Measurements from ENCODE around the gene STAT6.

The STAT6 gene

GRCh38 chr12:57090924-57091637 is 20.1 kb downstream of the STAT6 start:
- POLR2A ChIA-PET = interaction anchor here (0.7 kb wide), 1 partner anchor 25 kb away, joined by 3 read pairs; no protein-coding TSS in a partner anchor
- DNase-seq (ENCODE audit: extremely low spot score) = peak; percentile 3

GRCh38 chr12:57090490-57090889 is 20.7 kb downstream of the STAT6 start:
- DNase-seq (ENCODE audit: extremely low spot score) = peak; percentile 6
- TF ChIP-seq, protein P1, sequence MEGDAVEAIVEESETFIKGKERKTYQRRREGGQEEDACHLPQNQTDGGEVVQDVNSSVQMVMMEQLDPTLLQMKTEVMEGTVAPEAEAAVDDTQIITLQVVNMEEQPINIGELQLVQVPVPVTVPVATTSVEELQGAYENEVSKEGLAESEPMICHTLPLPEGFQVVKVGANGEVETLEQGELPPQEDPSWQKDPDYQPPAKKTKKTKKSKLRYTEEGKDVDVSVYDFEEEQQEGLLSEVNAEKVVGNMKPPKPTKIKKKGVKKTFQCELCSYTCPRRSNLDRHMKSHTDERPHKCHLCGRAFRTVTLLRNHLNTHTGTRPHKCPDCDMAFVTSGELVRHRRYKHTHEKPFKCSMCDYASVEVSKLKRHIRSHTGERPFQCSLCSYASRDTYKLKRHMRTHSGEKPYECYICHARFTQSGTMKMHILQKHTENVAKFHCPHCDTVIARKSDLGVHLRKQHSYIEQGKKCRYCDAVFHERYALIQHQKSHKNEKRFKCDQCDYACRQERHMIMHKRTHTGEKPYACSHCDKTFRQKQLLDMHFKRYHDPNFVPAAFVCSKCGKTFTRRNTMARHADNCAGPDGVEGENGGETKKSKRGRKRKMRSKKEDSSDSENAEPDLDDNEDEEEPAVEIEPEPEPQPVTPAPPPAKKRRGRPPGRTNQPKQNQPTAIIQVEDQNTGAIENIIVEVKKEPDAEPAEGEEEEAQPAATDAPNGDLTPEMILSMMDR (IDR thresholded peaks at IDR 0.05; ENCODE audit: control extremely low read depth, extremely low read depth, low read depth, missing control alignments) = no peak
- ChIA-PET CTCF (interaction anchor here (1.1 to 16.3 kb wide), 3 partner anchors 18 to 28 kb away, joined by 5 to 213 read pairs (median 81); partner anchors contain the start of gene STAT6), POLR2A (no interaction called here)

More at GRCh38 chr12:57090924-57091637, 20.1 kb downstream of the STAT6 start:
- CTCF ChIA-PET = interaction anchor here (6.1 to 16.3 kb wide), 2 partner anchors 17 to 20 kb away, joined by 81 to 213 read pairs; partner anchors contain the start of gene STAT6
- TF ChIP-seq, protein P1 (IDR thresholded peaks at IDR 0.05; ENCODE audit: control extremely low read depth, extremely low read depth, low read depth, missing control alignments) = no peak

GRCh38 chr12:57089271-57090245 is 21.6 kb downstream of the STAT6 start:
- peak; percentile 38 for DNase-seq (ENCODE audit: extremely low spot score)
- ChIA-PET POLR2A (interaction anchor here (0.6 to 2.0 kb wide), 3 partner anchors 11 to 22 kb away, joined by 3 to 13 read pairs (median 4); partner anchors contain the start of gene STAT6), CTCF (interaction anchor here (0.9 to 16.3 kb wide), 4 partner anchors 10 to 27 kb away, joined by 3 to 213 read pairs (median 43); partner anchors contain the start of gene STAT6)
- TF ChIP-seq, protein P1 (IDR thresholded peaks at IDR 0.05; ENCODE audit: control extremely low read depth, extremely low read depth, low read depth, missing control alignments) = no peak

DNA sequence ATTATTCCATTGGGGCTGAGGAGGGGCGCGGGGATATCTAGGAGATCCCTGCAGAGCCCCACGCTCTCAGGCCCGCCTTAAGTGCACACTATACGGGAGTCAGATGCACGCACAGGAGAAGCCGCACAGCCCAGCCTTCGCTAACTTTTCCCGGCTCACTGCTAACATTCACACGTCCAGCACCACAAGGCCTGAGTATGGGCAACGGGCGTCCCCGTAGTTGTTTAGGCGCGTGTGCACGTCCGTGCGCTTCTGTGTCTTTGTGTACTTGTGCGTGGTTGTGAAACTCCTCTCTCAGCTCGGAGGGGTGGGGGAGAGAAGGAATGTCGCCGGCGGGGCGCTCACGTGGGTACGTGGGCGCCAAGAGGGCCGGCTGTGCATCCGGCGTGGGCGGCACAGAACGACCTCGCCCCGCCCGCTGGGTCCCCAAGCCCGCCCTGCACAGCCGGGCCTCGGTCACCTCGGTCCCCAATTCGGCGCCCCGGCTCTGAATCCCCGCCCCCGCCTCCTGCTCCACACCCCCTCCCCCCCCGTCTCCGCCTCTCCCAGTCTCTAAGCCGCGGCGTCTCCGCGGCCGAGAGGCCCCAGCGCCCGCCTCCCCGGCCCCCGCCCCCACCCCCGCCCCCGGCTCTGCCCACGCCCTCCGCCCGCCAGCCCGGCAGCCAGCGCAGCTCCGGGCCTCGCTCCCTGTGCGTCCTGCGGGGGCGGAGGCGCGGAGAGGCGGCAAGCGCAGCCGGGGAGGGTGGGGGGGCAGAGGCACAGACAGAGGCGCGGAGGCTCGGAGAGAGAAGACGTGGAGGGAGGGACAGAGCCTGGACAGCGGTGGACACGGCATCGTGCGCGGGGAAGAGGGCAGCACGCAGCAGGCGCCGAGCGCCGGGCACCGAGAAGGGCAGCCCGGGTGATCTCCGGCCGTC is 22.6 kb downstream of the STAT6 start, which contains the start of gene NAB2:
Gene NAB2 (plus strand): TSS at position 761 of the 917 bp plus-strand sequence. CDS start 158 bp downstream, outside the sequence.
- ChIA-PET POLR2A (interaction anchor here (0.6 to 2.1 kb wide), 4 partner anchors 10 to 388 kb away, joined by 4 to 15 read pairs (median 10); partner anchors contain the start of genes NEMP1 and STAT6), CTCF (interaction anchor here (0.9 to 16.3 kb wide), 4 partner anchors 10 to 20 kb away, joined by 4 to 213 read pairs (median 44); partner anchors contain the start of gene STAT6)
- peak; percentile 92 for DNase-seq (ENCODE audit: extremely low spot score)
- TF ChIP-seq, protein P1 (IDR thresholded peaks at IDR 0.05; ENCODE audit: control extremely low read depth, extremely low read depth, low read depth, missing control alignments) = no peak

DNA sequence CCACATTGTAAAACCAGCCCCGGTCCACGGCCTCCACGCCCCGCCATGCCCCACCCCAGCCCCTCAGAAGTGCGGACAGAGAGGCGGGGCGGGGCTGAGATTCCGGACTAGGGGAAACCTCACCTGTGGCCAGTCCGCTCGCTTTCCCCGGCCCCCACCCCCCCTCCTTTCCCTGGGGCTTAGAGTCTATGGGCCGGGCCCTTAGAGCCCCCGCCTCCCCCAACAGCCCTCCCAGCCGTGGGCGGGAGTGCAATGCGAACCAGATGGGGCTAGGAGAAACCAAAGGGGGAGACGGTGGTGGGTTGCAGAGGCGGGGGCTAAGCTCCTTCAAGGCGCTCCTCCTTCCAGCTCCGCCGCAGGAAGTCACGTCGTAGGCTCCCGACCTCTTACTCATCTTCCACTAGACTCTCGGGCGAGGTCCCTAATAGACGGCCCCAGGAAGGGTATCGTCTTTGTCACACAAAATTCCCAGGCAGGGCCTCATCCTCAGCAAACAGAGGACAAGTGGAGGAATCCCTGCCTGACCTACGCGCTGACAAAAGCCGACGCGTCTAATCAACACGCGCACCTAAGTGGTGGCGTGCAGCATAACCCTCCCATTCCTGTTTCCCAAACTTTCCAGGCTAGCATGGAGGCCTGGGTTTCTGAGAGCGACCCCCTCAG is 23.3 kb downstream of the STAT6 start:
- TF ChIP-seq, protein P1 (IDR thresholded peaks at IDR 0.05; ENCODE audit: control extremely low read depth, extremely low read depth, low read depth, missing control alignments) = no peak
- peak; percentile 88 for DNase-seq (ENCODE audit: extremely low spot score)
- ChIA-PET CTCF (interaction anchor here (0.9 to 16.3 kb wide), 3 partner anchors 9 to 20 kb away, joined by 4 to 213 read pairs (median 8); partner anchors contain the start of gene STAT6), POLR2A (interaction anchor here (2.0 to 2.1 kb wide), 3 partner anchors 9 to 24 kb away, joined by 4 to 15 read pairs (median 13); partner anchors contain the start of genes NEMP1 and STAT6)

Measured in GM10248 (cell line).